Tongue (tissue), 2 donors: Measurements from ENCODE around the gene TACC3. TPM values are rescaled to one million over a fixed set of nuclear protein-coding genes. Genes with fewer than 3 reads are reported as not detected.
"Not testable (repeated sequence)": the region's sequence is repeated elsewhere in the genome, so short reads cannot be mapped to it uniquely, and the experiment has no call there.

ENCODE experiments used
- DNase-seq: peaks from one replicate; pipeline ENCODE4 v3.0.0-alpha.2; 2015
- total RNA-seq: library from RNA; depleted of rRNA; stranded (reverse); fragments of >200 nt; gene quantifications from one replicate; pipeline ENCODE4 v1.2.3, GENCODE V29; 2014

Gene TACC3
- 17.2 TPM for total RNA-seq

DNA sequence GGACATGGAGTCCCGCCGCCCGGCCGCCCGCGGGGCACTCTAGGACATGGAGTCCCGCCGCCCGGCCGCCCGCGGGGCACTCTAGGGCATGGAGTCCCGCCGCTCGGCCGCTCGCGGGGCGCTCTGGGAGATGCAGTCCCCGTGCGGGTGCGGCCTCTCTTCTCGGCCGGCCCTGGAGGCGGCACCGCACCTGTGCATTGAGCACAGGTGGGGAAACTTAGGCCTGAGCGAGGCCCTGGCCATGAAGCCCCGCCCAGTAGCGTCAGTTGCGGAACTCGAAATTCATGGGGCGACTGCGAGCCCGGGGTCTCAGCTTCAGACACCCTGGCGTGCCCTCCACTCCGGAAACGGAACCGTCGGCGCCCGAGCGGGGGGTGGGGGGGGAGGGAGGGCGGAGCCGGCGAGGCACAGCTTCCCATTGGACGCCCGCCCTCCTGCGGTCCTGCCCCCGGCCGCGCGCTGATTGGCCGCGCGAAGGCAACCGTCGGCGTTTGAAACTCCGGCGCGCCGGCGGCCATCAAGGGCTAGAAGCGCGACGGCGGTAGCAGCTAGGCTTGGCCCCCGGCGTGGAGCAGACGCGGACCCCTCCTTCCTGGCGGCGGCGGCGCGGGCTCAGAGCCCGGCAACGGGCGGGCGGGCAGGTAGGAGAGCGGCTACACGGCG is at the start of gene TACC3, which contains the start of gene TMEM129:
TSS of gene TACC3 (plus strand) at position 519 of the 663 bp plus-strand sequence. CDS start 1,901 bp downstream, outside the sequence.
TSS of gene TMEM129 (minus strand) at position 321 of the 663 bp plus-strand sequence. CDS start 486 bp downstream, outside the sequence.
- DNase-seq = peak; percentile 97

DNA sequence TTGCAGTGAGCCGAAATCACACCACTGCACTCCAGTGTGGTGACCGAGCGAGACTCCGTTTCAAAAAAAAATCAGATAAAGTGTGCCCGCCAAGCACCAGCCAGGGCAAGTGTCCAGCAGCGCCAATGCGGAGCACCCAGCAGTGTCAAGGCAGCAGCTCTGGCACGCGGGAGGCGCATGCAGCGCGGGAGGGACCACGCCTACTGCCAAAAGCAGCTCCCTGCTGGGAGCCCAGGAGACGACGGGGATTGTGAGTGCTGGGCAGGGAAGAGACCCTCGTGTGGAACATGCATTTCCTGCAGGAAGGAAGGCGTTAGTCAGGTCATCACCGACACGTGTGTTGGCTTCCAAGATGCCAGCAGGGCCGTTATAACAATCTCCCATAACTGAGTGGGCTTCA is 47.6 kb upstream of the TACC3 start:
- no peak for DNase-seq

DNA sequence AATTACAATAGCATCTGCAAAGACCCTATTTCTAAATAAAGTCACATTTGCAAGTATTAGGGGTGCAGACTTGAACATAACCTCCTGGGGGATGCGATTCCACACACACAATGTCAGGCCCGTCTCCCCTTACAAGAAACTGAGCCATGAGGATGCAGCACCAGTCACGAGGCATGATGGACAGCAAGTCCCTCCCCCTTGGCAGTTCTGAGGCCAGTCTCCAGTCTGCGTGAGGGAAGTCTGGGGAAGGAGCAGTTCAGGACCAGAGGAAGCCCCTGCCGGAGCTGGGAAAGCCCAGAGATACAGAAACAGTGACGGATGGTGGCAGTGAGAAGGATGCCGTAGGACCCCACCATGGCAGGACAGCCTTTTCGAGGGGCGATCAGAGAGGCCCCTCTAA is 46.6 kb upstream of the TACC3 start:
- no peak for DNase-seq

DNA sequence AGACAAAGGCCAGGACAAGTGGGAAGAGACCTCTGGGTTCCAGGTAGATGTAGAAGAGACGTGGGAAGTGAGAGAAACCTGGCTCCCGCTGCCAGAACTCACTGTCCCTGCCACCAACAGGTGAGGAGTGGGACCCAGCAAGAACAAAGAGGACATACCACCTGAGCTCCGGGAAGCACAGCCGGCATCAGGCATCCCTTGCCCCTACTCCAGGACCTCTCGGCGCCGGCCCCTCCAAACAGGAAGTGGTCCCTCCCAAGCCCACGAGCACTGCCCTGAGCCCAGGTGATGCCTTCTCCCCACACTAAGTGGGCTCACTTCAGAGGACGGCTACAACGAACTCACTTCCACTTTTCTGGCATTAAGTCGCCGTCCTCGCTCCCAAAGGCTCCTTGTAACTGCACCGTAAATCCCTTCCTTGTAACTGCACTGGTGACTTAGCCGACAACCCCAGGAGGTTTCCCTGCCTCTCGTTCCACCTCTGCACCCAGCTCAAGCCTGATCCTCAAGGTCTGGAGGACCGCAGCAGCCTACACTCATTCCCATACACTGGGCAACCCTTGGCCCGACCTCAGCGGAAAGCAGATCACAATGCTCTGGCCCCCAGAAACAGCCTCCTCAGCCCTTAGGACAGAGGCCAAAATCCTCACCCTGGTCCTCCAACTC is 46.1 kb upstream of the TACC3 start:
- no peak for DNase-seq

DNA sequence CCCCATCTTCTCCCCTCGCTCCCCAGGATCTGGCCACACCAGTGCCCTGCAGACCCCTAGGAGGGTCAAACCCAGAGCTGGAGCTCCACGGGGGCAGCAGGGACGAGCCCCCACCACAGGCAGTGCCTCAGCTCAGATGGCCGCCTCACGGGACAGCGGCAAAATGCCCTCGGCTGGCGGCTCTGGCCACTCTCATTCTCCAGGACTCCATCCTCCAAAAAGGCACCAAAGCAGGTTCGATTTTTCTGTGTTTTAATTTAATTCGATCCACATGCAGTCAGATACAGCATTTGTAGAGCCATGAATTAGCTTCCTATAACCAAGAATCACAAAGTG is 45.6 kb upstream of the TACC3 start:
- no peak for DNase-seq

DNA sequence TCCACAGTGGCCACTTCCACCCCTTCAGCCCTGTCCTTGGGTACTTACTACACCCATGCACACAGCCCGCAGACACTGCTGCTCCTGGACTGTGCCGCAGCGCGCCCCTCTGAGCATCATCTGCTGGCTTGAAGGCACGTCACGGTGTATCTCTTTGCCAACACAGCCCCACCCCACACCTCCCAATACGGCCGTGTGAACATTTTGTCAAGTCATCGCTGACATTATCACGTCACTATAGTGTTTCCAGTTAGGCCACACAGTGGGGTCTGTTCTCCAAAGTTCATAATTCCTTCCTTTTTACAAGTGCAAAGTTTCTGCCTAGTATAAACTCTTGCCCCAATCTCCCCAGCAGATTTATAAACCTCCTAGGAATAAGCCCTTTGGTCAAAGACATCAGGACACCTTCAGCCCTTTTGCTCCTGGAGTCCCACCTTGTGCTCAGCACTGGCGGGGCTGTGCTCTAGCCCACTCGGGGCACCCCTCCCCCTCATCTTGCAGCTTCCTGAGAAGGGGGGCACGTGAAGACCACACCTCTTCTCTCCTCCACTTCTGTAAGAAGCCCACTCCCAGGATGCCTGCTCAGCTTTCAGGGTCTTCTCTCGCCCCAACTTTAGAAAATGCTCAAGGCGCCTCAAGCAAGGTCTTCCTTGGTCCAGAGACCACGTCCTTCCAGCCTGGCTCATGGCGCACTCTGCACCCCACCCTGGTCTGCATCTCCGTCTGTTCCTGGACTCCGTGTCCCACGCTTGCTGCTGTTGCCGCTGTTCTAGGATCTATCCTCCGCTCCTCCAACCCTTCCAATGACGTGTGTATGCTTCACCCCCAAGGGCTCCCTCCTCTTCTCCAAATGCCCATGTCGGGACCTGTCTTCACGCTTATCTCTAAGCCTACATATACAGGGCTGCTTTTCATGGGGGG is 44.5 kb upstream of the TACC3 start:
- no peak for DNase-seq

DNA sequence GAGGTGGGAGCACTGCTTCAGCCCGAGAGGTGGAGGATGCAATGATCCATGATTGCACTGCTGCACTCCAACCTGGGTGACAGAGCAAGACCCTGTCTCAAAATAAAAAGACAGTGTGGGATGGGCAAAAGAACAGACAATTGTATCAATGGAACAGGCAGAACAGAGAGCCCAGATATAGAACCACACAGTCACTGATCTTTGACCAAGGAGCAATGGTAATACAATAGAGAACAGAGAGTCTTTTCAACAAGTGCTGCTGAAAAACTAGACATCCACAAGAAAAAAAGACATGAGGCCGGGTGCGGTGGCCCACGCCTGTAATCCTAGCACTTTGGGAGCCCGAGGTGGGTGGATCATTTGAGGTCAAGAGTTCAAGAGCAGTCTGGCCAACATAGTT is 43.1 kb upstream of the TACC3 start:
- DNase-seq = no peak

DNA sequence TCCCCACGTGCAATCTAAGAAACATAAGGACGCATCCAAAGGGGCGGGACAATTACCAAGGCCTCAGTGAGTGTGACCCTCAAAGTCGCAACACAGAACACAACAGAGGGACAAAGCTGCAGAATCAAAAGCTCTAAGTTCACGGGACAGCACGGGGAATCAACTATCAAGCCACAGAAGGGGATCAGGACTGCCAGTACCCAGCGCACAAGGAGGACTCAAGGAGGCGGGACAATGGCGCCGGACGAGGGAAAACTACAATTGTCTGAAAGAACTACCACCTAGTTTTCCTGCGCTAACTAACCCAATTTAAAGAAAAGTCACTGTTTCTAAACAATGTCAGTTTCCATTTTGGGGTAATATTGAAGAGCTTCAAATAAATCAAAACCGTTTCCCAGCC is 38.5 kb upstream of the TACC3 start:
- no peak for DNase-seq

DNA sequence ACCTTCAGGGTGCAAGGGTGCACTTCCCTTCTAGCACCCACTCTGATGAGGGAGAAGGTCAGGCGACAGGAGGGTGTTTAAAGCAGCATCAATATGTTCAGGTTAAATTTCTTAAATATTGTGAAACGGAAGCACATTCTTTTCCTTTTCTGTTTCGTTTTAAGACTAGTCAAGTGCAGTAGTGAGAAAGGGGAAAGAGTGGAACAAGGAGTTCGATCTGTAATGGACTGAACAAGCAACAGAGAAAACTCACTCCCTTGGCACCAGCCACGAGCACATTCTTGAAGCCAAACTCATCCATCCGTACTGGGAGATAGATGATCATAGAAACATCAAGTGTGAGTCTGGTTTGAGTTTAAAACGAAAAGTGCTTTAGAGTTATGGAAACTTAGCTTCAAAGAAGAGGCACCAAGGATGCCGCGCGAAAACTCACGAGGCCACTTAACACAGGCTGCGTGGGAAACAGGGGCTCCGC is 38.0 kb upstream of the TACC3 start:
- DNase-seq = peak; percentile 53

DNA sequence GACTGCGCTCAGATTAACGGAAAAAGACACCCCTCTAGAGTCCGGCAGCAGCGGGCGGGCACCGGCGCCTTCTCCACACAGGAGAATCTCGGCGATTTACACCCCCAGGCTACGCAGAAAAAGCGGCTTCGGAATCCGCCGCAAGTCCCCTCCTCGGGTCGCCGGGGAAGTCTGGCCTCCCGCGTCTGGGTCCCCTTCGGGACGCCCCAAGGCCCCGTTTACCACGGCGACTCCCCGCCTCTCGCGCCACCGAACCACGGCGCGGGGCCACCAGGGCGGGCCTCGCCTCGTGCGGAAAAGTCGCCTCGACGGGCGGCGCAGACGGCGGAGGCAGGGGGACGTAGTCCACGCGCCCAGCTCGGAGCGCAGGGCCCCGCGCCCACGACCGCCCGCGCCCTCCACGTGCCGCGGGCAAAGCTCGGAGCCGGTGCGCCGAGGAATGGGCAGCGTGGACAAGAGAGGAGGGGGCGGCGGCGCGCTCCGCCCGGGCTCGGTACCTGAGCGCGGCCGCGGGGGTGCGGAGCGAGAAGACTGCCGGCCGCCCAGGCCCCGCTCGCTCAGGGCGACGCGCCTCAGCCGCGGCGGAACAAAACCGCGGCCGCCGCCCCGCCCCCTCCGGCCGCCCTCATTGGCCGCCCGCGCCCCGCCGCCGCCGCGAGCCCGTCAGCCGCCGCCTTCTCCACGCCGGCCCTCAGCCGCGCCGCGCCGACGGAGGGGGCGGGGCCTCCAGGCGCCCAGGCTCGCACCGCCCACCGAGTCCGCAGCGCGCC is 37.4 kb upstream of the TACC3 start, which contains the start of gene FAM53A:
TSS of gene FAM53A (minus strand) at position 578 of the 770 bp plus-strand sequence. CDS start 15,572 bp downstream, outside the sequence.
- peak; percentile 94 for DNase-seq

DNA sequence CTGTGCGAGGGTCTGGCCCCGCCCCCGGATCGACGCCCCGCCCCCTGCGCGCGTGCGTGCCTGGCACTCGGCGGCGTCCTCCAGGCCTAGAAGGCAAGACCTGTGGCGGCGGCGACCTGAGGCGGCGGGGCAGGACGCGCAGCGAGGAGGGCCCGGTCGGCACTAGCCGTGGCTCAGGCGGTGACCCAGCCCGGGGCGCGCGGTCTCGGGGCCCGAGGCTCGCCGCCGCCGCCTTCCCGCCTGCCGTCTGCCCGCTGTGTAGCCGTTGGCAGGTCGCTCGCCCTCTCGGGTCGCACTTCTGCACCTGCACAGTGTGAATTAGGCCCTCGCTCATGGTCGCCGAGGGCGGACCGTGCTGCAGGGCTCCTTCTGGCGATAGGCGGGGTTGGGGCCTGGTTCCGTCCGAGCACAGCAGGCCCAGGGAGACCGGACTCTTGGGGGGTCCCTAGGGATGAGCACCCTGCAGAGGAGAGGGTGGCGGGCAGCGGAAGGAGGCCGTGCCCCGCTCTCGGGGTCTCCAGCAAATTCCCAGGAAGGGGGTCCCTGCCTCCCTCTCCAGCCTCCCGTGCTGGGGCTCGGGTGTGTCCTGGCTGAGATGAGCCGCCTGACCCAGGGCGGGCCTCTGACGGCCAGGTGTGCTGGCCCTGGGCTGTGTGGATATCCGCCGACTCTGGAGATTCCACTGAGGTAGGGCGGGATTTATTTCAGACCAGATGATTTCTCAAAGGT is 36.7 kb upstream of the TACC3 start:
- DNase-seq = no peak

DNA sequence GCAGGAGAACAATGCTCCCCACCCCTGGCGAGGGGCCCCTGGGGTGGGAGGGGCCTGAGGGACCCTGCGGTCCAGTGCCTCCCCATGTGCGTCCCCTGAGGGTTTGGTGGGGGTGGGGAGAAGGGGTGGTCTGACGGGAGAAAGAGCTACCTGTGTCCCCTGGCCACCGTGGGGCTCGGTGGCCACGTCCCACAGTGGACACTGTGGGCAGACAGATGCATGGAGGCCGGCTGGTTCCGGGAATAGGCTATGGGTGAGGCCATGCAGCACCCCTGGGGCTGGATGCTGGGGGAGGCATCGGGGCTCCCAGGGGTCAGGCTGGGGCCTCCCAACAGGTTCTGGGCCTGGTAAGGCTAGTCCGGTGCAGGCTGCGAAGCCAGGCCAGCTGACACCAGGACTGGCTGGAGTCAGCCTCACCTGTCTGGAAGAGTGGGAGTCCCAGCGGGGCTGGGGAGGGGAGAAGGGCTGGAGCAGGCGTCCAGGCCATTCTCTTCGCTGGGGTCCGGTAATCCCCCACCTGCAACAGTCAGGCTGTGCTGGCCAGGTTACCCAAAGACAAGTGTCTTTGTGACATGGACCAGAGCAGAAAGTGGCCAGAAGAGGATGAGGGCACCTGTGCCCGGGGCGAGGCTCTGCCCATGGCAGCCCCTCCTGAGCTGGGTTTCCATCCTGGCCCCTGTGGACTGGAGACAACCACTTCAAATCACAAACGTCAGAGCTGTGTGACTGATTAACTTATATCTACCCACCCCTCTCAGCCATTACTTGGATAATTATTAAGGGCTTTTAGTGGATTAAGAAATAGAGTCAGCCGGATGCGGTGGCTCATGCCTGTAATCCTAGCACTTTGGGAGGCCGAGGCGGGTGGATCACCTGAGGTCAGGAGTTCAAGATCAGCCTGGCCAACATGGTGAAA is 35.8 kb upstream of the TACC3 start:
- DNase-seq = no peak

DNA sequence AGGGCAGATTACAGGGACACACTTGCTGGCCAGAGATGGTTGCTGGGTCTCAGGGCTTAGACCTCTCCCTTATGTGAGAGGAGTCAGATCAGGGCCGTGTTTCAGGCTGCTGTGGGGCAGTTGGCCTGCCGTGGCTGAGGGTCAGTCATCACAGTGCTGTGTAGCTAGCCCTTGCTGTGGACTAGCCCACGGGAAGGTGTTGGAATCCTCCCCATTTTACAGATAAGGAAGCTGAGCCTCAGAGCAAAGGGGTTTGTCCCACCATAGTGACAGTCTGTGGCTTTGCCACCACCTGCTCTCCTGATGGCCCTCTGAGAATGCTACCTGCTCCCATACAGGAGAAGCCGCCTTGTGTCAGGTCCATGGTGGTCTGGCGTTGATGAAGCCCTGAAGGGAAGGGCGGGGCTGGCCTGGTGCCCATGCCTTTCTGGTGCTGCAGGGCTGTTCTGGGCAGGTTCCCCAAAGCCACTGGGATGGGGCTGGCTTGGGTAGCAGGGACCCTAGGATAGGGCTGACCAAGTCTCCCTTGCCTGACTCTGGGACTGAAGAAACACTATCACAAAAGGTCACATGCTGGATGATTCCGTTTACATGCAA is 34.8 kb upstream of the TACC3 start:
- DNase-seq = no peak

DNA sequence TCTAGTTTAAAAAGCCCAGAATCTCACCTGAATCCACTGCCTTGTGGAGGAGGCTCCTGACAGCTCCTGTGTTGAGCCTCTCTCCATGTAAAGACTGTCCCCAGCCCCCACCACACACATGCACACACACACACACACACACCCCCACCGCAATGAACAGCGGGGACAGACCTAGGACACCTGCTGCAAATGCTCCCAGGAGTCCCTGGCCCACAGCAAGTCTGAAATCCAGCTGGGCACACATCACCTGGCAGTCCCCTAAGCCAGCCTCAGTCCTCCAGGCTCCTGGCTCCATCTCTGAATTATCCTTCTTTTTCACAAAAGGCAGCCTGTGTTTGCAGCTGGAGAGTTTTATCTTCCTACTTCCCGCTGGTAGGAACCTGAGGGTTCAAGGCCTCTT is 30.6 kb upstream of the TACC3 start:
- no peak for DNase-seq

DNA sequence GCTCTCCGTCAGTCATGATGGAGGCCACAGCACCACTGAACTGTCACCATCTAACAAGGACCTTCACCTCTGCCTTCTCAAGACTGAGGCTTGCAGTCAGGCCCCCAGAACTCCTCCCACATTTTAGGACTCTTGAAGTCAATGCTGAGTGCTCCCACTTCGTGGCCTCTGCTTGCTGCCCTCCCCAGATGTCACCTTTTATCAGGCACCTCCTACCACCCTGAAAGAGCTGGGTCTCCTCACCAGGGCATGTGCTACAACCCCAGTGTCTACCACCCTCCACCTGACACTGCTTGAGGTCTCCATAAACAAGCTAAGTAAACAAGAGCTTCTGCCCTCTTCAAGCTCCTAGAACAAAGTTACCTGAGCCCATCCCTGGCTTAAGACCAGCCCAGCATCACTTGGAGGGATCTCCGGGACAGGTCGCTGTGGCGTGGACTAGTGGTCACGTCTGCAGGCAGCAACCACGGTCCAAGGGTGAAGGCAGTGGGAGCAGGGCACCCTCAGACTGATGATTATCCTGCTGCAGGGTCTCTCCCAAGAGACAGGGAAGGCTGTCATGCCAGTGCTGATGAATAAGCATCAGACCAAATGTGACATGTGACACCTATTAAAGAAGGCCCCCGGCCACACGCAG is 29.5 kb upstream of the TACC3 start:
- DNase-seq = no peak

DNA sequence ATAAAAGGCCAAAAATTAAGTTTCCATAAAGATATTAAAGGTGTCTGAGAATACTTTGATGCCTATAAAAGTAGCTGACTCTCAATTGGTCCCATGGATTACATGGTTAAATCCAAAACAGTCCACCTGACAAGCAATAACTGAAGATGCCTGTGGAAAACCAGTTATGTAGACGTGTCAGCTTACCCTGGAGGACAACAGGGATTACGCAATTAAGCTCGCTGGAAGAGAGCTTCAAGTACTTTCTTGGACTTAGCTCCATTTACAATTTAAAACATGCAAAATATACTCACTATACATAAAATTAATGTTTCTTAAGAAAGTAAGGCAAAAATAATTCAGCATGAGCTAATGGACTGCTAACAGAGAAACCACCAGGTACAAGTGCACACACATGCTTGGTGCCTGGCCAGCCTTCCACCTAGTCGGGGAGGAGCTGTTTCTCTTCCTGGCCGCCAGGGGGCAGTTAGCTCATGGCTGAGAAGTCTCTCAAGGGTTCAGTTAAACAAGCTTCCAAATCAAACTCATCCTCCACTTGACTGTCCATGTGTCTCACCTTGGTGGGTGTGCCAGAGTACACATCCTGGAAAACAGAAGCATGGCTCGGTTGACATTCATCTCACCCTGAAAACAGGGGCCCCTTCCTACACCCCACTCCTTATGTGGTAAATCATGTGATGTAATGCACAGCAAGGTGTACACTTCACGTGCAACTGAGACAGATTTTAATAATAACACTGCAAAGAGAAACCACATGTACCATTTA is 28.0 kb upstream of the TACC3 start:
- peak; percentile 89 for DNase-seq

DNA sequence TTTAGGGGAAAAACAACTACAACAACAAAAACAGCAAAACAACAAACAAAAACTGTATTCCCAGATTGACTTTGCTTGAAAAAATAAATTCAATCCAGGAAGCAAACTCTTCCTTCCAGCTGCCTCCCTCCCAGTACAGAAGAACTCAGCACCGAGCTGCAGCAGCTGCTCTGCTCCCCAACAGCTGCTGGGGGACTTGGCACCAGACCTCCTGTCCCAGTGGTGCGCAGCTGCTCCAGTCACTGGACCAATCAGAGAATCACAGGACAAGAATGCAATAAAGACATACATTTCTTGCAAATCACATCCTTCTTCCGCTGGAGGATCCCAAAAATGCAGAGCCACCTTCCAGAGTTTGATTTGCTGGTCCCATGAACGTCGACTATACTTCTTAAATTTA is 25.4 kb upstream of the TACC3 start:
- DNase-seq = peak; percentile 95

DNA sequence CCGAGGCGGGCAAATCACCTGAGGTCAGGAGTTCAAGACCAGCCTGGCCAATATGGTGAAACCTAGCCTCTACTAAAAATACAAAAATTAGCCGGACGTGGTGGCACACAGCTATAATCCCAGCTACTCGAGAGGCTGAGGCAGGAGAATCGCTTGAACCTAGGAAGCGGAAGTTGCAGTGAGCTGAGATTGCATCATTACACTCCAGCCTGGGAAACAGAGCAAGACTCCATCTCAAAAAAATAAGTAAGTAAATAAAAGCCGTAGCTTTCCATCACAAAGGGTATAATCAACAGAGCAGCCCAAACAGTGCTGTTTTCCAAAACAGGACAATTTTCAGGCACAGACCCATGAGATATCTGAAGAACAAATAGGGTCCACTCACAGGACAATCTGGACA is 19.6 kb upstream of the TACC3 start:
- DNase-seq = not testable (repeated sequence)
